Peyer's patch (tissue), 4 donors: ENCODE measurements around the gene NXPH4. TPM values are rescaled to one million over a fixed set of nuclear protein-coding genes. Genes with fewer than 3 reads are reported as not detected.

Source experiments
- DNase-seq, 3 donors: peaks; one replicate each; pipeline ENCODE4 v3.0.0-alpha.2; 2017 to 2019
- H3K27ac ChIP-seq, 4 donors: fragments of 200-600 bp; sonication (generic); one replicate each; pipeline ENCODE4 v1.5.1; 2016 to 2019
- H3K27me3 ChIP-seq, 2 donors: fragments of 200-600 bp; sonication (generic); one replicate each; pipeline ENCODE4 v1.5.1; 2019
- H3K36me3 ChIP-seq, 3 donors: fragments of 200-600 bp; sonication (generic); one replicate each; pipeline ENCODE4 v1.5.1; 2016 to 2019
- H3K4me1 ChIP-seq, 4 donors: fragments of 200-600 bp; sonication (generic); one replicate each; pipeline ENCODE4 v1.5.1; 2016 to 2019
- H3K4me3 ChIP-seq, 4 donors: fragments of 200-600 bp; sonication (generic); 1 replicate in 3 of 4; 2 replicates in 1 of 4; pipeline ENCODE4 v1.5.1; 2016 to 2019; ENCODE audit warnings: mild to moderate bottlenecking in 1 of 4
- H3K9me3 ChIP-seq, 4 donors: fragments of 200-600 bp; sonication (generic); one replicate each; pipeline ENCODE4 v1.5.1; 2016 to 2019; ENCODE audit warnings: mild to moderate bottlenecking in 1 of 4
- CTCF ChIP-seq, 6 experiments: fragments of 450-650 bp in 4 of 6; fragments of 200-600 bp in 2 of 6; sonication (generic) in 1 of 6; IDR thresholded peaks; one replicate each; pipeline ENCODE4 v1.5.1; 2017 to 2019; ENCODE audit warnings: antibody characterized with exemption in 6 of 6, mild to moderate bottlenecking in 3 of 6, moderate library complexity in 1 of 6
- POLR2A ChIP-seq, 2 donors: fragments of 450-650 bp; IDR thresholded peaks; one replicate each; pipeline ENCODE4 v1.5.1; 2017; ENCODE audit warnings: antibody characterized with exemption in 2 of 2, mild to moderate bottlenecking in 2 of 2, moderate library complexity in 2 of 2
- total RNA-seq, 4 donors: library from RNA; depleted of rRNA; stranded (reverse); fragments of >200 nt; gene quantifications; one replicate each; pipeline ENCODE4 v1.1.0, GENCODE V29; 2016

The NXPH4 gene
- total RNA-seq, 4 donors from 2014 or later, result not detected

GRCh38 chr12:57247041-57247440, 30.4 kb downstream of the NXPH4 start:
- Histone ChIP-seq H3K36me3 (no peaks in the 10 kb centered on the region), H3K27ac (no peak overlapping the region), H3K4me1 (peaks cover 0 to 19% (median 17%) of the 10 kb centered on the region in 4 donors), H3K27me3 (peaks cover 0 to 8% of the 10 kb centered on the region in 2 donors), H3K9me3 (no peaks in the 10 kb centered on the region), H3K4me3 (no peak overlapping the region)
- TF ChIP-seq POLR2A (IDR thresholded peaks at IDR 0.05), result no peak
- no peak for TF ChIP-seq CTCF (IDR thresholded peaks at IDR 0.05)
- no peak for DNase-seq

- no peak overlapping the region for H3K27ac ChIP-seq
- no peaks in the 10 kb centered on the region for H3K4me1 ChIP-seq
- no peak overlapping the region for H3K4me3 ChIP-seq
- no peak for TF ChIP-seq POLR2A (IDR thresholded peaks at IDR 0.05)
- no peak for TF ChIP-seq CTCF (IDR thresholded peaks at IDR 0.05)
- no peaks in the 10 kb centered on the region for H3K36me3 ChIP-seq
- no peaks in the 10 kb centered on the region for H3K9me3 ChIP-seq
- DNase-seq, result no peak
- no peaks in the 10 kb centered on the region for H3K27me3 ChIP-seq
These were observed 32.5 kb downstream of the NXPH4 start for GRCh38 chr12:57248934-57249742.

GRCh38 chr12:57250541-57250940, 33.9 kb downstream of the NXPH4 start:
- TF ChIP-seq CTCF (IDR thresholded peaks at IDR 0.05) (no peak), POLR2A (IDR thresholded peaks at IDR 0.05) (no peak)
- Histone ChIP-seq H3K4me3 (no peak overlapping the region), H3K4me1 (no peaks in the 10 kb centered on the region), H3K27ac (no peak overlapping the region), H3K36me3 (peaks cover 0 to 12% (median 0%) of the 10 kb centered on the region in 3 donors), H3K9me3 (no peaks in the 10 kb centered on the region), H3K27me3 (no peaks in the 10 kb centered on the region)
- DNase-seq, result no peak

- DNase-seq, result peak in 1 of 3 donors; percentile 27
- H3K9me3 ChIP-seq, result no peaks in the 10 kb centered on the region
- no peaks in the 10 kb centered on the region for H3K4me1 ChIP-seq
- H3K36me3 ChIP-seq, result peaks cover 0 to 16% (median 0%) of the 10 kb centered on the region in 3 donors
- H3K27ac ChIP-seq, result no peak within 1 kb of the TSS
- no peaks in the 10 kb centered on the region for H3K27me3 ChIP-seq
- H3K4me3 ChIP-seq, result no peak within 1 kb of the TSS
- TF ChIP-seq CTCF (IDR thresholded peaks at IDR 0.05) (no peak), POLR2A (IDR thresholded peaks at IDR 0.05) (no peak)
These were observed 34.4 kb downstream of the NXPH4 start, which contains the start of gene STAC3 for GRCh38 chr12:57250956-57251355. Gene STAC3, minus strand, starts transcription at chr12:57251187. Its CDS starts 1,551 bp downstream, at chr12:57249636.

- no peaks in the 10 kb centered on the region for H3K4me1 ChIP-seq
- no peaks in the 10 kb centered on the region for H3K9me3 ChIP-seq
- H3K36me3 ChIP-seq, result peaks cover 0 to 53% (median 0%) of the 10 kb centered on the region in 3 donors
- no peak overlapping the region for H3K4me3 ChIP-seq
- DNase-seq, result no peak
- H3K27ac ChIP-seq, result no peak overlapping the region
- no peaks in the 10 kb centered on the region for H3K27me3 ChIP-seq
- no peak for TF ChIP-seq POLR2A (IDR thresholded peaks at IDR 0.05)
- TF ChIP-seq CTCF (IDR thresholded peaks at IDR 0.05), result no peak
These were observed 38.1 kb downstream of the NXPH4 start for GRCh38 chr12:57254506-57255280.
